SU-DHL-6 (cell line): ENCODE measurements around the gene HOXC11.

Source experiments
- H2AFZ ChIP-seq: fragments of 200-600 bp; sonication (generic); 2 replicates; pipeline ENCODE4 v1.6.1; 2014; ENCODE audit warnings: low read depth, mild to moderate bottlenecking, moderate library complexity, mixed read lengths, antibody characterized with exemption, low read length; ENCODE audit not compliant: severe bottlenecking
- H3F3A ChIP-seq: fragments of 200-600 bp; shearing (Covaris generic); 2 replicates; pipeline ENCODE4 v1.6.0; 2016; ENCODE audit warnings: antibody characterized with exemption, mild to moderate bottlenecking; ENCODE audit not compliant: insufficient read depth
- H3K27ac ChIP-seq: fragments of 200-600 bp; sonication (generic); 2 replicates; pipeline ENCODE4 v1.5.1; 2016; ENCODE audit warnings: low read depth, mild to moderate bottlenecking, low read length, moderate library complexity, mixed read lengths
- H3K27me3 ChIP-seq: fragments of 200-600 bp; sonication (generic), shearing (Covaris generic); 2 replicates; pipeline ENCODE4 v1.6.0; 2014; ENCODE audit warnings: mild to moderate bottlenecking, low read length
- H3K36me3 ChIP-seq: fragments of 200-600 bp; sonication (generic); 2 replicates; pipeline ENCODE4 v1.6.1; 2014; ENCODE audit warnings: mild to moderate bottlenecking, low read length, mixed read lengths
- H3K4me2 ChIP-seq: fragments of 300-600, 200-600 bp; shearing (Covaris generic), sonication (generic); 2 replicates; pipeline ENCODE4 v1.6.0; 2014; ENCODE audit warnings: low read length, low read depth, mild to moderate bottlenecking; ENCODE audit not compliant: poor library complexity, severe bottlenecking
- H3K4me3 ChIP-seq: fragments of 200-600 bp; sonication (generic); 2 replicates; pipeline ENCODE4 v1.5.1; 2014; ENCODE audit warnings: antibody characterized with exemption, low read length, mild to moderate bottlenecking, mixed read lengths; ENCODE audit not compliant: insufficient read depth, poor library complexity, severe bottlenecking
- H3K79me2 ChIP-seq: fragments of 200-600 bp; sonication (generic); 2 replicates; pipeline ENCODE4 v1.6.1; 2014; ENCODE audit warnings: mild to moderate bottlenecking, low read length, moderate library complexity; ENCODE audit not compliant: insufficient read depth
- H3K9ac ChIP-seq: fragments of 200-600 bp; sonication (generic); 2 replicates; pipeline ENCODE4 v1.7.0; 2014; ENCODE audit warnings: mild to moderate bottlenecking, low read length
- H3K9me2 ChIP-seq: fragments of 200-600 bp; sonication (generic); replicated peaks from 2 replicates; pipeline ENCODE4 v1.6.1; 2014; ENCODE audit warnings: low read length; ENCODE audit not compliant: insufficient read depth
- H3K9me3 ChIP-seq: fragments of 200-600 bp; sonication (generic); 2 replicates; pipeline ENCODE4 v1.6.1; 2014; ENCODE audit warnings: low read length, mixed read lengths; ENCODE audit not compliant: insufficient read depth
- H4K20me1 ChIP-seq: fragments of 200-600 bp; sonication (generic); 2 replicates; pipeline ENCODE4 v1.6.1; 2014; ENCODE audit warnings: low read depth, mild to moderate bottlenecking, antibody characterized with exemption, low read length, moderate library complexity, mixed read lengths
- CTCF ChIP-seq: fragments of 200-600 bp; sonication (generic); IDR thresholded peaks from one replicate; pipeline ENCODE4 v1.5.1; 2017; ENCODE audit warnings: antibody characterized with exemption, mild to moderate bottlenecking, low read length, moderate library complexity; ENCODE audit not compliant: insufficient read depth, poor library complexity, severe bottlenecking
- EZH2phosphoT487 ChIP-seq: fragments of 200-600 bp; sonication (generic), shearing (Covaris generic); conservative IDR thresholded peaks from 2 replicates; pipeline ENCODE4 v1.6.1; 2018; ENCODE audit warnings: mild to moderate bottlenecking, antibody characterized with exemption, low read length, moderate library complexity, mixed read lengths

The HOXC11 gene

GRCh38 chr12:53998110-53998899, 25.4 kb downstream of the HOXC11 start:
- TF ChIP-seq EZH2phosphoT487 (no peak), CTCF (no peak)
- Histone ChIP-seq H3K9me3 (no peaks in the 10 kb centered on the region), H3K27ac (no peak overlapping the region), H3K36me3 (no peaks in the 10 kb centered on the region), H3K4me3 (no peak overlapping the region), H3K27me3 (no peaks in the 10 kb centered on the region), H3K9ac (no peak overlapping the region), H3F3A (no peaks in the 10 kb centered on the region), H3K4me2 (no peak overlapping the region), H4K20me1 (no peaks in the 10 kb centered on the region), H3K79me2 (no peaks in the 10 kb centered on the region), H3K9me2 (no peaks in the 10 kb centered on the region), H2AFZ (no peak overlapping the region)

- TF ChIP-seq CTCF = no peak
- no peak for TF ChIP-seq EZH2phosphoT487
- Histone ChIP-seq H3K9me2 (no peaks in the 10 kb centered on the region), H3K36me3 (no peaks in the 10 kb centered on the region), H4K20me1 (no peaks in the 10 kb centered on the region), H3K4me3 (no peak overlapping the region), H3K27me3 (no peaks in the 10 kb centered on the region), H3K27ac (no peak overlapping the region), H3K9me3 (no peaks in the 10 kb centered on the region), H3K79me2 (no peaks in the 10 kb centered on the region), H3K4me2 (no peak overlapping the region), H2AFZ (no peak overlapping the region), H3F3A (no peaks in the 10 kb centered on the region), H3K9ac (no peak overlapping the region)
These were observed 25.9 kb downstream of the HOXC11 start for GRCh38 chr12:53998900-53999236.

- no peak overlapping the region for H3K4me3 ChIP-seq
These were observed 26.7 kb downstream of the HOXC11 start for GRCh38 chr12:53999559-54000115.

More at GRCh38 chr12:53999559-54000115, 26.7 kb downstream of the HOXC11 start:
- Histone ChIP-seq H2AFZ (no peak overlapping the region), H3K27ac (no peak overlapping the region), H3K9me3 (no peaks in the 10 kb centered on the region), H3K79me2 (no peaks in the 10 kb centered on the region), H3K27me3 (no peaks in the 10 kb centered on the region), H3F3A (no peaks in the 10 kb centered on the region), H3K36me3 (no peaks in the 10 kb centered on the region), H3K9me2 (no peaks in the 10 kb centered on the region), H3K4me2 (no peak overlapping the region), H3K9ac (no peak overlapping the region), H4K20me1 (no peaks in the 10 kb centered on the region)
- TF ChIP-seq CTCF = no peak
- no peak for TF ChIP-seq EZH2phosphoT487
